ENCODE measurements around the gene HSPB1.

DNA sequence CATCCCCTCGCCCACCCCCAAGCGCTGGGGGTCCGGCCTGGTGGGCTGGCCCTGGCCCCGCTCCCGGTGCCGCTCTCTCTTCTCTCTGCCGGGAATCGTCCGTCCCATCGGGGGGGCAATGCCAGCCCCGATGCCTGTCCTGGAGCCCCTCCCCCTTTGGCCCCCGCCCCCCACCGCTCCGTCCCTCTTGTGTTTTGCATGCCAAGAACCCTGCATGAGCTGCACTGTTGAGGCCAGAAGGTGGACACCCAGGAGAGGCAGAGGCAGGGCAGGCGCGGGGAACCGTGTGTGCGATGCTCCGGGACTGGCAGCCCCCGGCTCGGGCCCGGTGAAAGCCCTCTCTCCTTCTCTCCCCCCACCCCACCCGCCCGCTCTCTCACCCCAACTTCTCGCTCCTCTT lies 22.1 kb upstream of the HSPB1 start:
- TF ChIP-seq, protein P1, sequence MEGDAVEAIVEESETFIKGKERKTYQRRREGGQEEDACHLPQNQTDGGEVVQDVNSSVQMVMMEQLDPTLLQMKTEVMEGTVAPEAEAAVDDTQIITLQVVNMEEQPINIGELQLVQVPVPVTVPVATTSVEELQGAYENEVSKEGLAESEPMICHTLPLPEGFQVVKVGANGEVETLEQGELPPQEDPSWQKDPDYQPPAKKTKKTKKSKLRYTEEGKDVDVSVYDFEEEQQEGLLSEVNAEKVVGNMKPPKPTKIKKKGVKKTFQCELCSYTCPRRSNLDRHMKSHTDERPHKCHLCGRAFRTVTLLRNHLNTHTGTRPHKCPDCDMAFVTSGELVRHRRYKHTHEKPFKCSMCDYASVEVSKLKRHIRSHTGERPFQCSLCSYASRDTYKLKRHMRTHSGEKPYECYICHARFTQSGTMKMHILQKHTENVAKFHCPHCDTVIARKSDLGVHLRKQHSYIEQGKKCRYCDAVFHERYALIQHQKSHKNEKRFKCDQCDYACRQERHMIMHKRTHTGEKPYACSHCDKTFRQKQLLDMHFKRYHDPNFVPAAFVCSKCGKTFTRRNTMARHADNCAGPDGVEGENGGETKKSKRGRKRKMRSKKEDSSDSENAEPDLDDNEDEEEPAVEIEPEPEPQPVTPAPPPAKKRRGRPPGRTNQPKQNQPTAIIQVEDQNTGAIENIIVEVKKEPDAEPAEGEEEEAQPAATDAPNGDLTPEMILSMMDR (conservative IDR thresholded peaks at IDR 0.05; ENCODE audit: low read length), result no peak
- TF ChIP-seq EZH2phosphoT487 (IDR thresholded peaks at IDR 0.05; ENCODE audit: borderline replicate concordance, low read depth, low read length), result no peak

All from OCI-LY7 (cell line).